ENCODE results near the gene TSPAN14.

DNA sequence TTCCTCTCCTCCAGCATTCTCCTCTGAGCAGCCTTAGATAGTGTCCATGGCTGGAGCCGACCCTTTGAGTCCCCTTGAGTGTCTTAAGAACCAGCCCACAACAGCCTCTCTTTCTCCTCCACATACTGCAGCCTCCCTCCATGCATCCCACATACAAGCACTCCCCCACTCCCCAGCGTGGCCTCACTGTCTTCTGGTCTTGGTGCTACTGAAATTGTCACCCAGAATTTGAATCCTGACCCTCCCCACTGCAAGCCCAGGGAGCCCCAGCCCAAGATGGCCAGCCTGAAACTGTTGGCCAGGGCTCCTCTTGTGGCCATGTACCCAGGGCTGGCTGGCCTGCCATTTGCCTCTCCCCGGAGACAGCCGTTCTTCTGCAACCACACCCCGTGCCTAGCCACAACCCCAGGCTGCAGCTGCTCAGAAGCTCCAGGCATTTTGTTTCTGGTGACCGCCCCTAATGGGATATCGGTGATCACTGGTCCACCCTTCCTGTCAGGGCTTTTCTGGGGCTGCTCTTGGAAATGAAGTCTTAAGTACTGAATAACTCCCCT, 64.8 kb downstream of the TSPAN14 start:
- no peak for TF ChIP-seq POLR2A (IDR thresholded peaks at IDR 0.05)
- TF ChIP-seq, protein P1, sequence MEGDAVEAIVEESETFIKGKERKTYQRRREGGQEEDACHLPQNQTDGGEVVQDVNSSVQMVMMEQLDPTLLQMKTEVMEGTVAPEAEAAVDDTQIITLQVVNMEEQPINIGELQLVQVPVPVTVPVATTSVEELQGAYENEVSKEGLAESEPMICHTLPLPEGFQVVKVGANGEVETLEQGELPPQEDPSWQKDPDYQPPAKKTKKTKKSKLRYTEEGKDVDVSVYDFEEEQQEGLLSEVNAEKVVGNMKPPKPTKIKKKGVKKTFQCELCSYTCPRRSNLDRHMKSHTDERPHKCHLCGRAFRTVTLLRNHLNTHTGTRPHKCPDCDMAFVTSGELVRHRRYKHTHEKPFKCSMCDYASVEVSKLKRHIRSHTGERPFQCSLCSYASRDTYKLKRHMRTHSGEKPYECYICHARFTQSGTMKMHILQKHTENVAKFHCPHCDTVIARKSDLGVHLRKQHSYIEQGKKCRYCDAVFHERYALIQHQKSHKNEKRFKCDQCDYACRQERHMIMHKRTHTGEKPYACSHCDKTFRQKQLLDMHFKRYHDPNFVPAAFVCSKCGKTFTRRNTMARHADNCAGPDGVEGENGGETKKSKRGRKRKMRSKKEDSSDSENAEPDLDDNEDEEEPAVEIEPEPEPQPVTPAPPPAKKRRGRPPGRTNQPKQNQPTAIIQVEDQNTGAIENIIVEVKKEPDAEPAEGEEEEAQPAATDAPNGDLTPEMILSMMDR (IDR thresholded peaks at IDR 0.05), result no peak

All from lower leg skin (tissue), 3 donors.